HCT116 (cell line): ENCODE data around the gene ANKRA2. TPM values are rescaled to one million over a fixed set of nuclear protein-coding genes. Genes with fewer than 3 reads are reported as not detected.

Experiments
- ATAC-seq: fragments of 200-7000 bp; cut with Tn5 transposase; 2 replicates; pipeline ENCODE4 v1.9.1; 2020; ENCODE audit warnings: mild to moderate bottlenecking, moderate library complexity
- BruUV-seq: library from RNA; stranded (reverse); fragments of 400-500 nt; replicated peaks from 2 replicates; lab custom pipeline; 2021; lab: Mats Ljungman, UMichigan
- CTCF ChIA-PET: fragments of 300-600 bp; sonication (Branson Sonifier 250); formaldehyde crosslinking; loops from one replicate; lab custom pipeline; 2021; ENCODE audit warnings: antibody characterized with exemption; lab: Charles Lee
- POLR2A ChIA-PET: fragments of 300-600, 350-600 bp; sonication (Branson Sonifier 250); formaldehyde crosslinking; loops from one replicate; lab custom pipeline; 2021; ENCODE audit warnings: antibody characterized with exemption; lab: Charles Lee
- RAD21 ChIA-PET, 2 experiments: fragments of 300-600 bp; sonication (Branson Sonifier 250); formaldehyde crosslinking; loops; one replicate each; lab custom pipeline; 2023; ENCODE audit warnings: low total read pairs in 2 of 2; ENCODE audit not compliant: uncharacterized antibody in 2 of 2, unreplicated experiment in 2 of 2, low non-redundant PET in 1 of 2; lab: Charles Lee
- DNase-seq: peaks from one replicate; pipeline ENCODE4 v3.0.0-alpha.2; 2010; ENCODE audit warnings: low read depth, low spot score
- H2AFZ ChIP-seq: fragments of 200-600 bp; shearing (Covaris generic), sonication (generic); 2 replicates; pipeline ENCODE4 v1.6.1; 2017; ENCODE audit warnings: low read depth, mixed run types, mixed read lengths, antibody characterized with exemption, low read length; ENCODE audit not compliant: poor library complexity, severe bottlenecking
- H3K27ac ChIP-seq: 2 replicates; pipeline ENCODE4 v1.5.1; 2012; ENCODE audit warnings: low read depth, low read length
- H3K27me3 ChIP-seq: fragments of 200-600 bp; sonication (generic); 2 replicates; pipeline ENCODE4 v1.6.1; 2016; ENCODE audit warnings: mixed run types, low read length, mixed read lengths; ENCODE audit not compliant: insufficient read depth
- H3K36me3 ChIP-seq, 2 experiments: fragments of 200-500 bp in 1 of 2; fragments of 200-600 bp in 1 of 2; sonication (Bioruptor generic) in 1 of 2; sonication (generic) in 1 of 2; 2 replicates each; pipeline versions ENCODE4 v1.5.1 to v1.6.1; 2014 to 2016; ENCODE audit warnings: low read length in 2 of 2, inconsistent platforms in 1 of 2, mixed read lengths in 1 of 2, mixed run types in 1 of 2; ENCODE audit not compliant: insufficient read depth in 2 of 2, control insufficient read depth in 1 of 2
- H3K4me1 ChIP-seq, 2 experiments: fragments of 200-600 bp in 1 of 2; sonication (generic) in 1 of 2; 2 replicates each; pipeline versions ENCODE4 v1.5.1 to v1.6.1; 2012 to 2017; ENCODE audit warnings: low read length in 2 of 2, inconsistent platforms in 1 of 2, mild to moderate bottlenecking in 1 of 2, mixed read lengths in 1 of 2, mixed run types in 1 of 2, moderate library complexity in 1 of 2; ENCODE audit not compliant: insufficient read depth in 2 of 2, control insufficient read depth in 1 of 2
- H3K4me2 ChIP-seq: fragments of 200-600 bp; sonication (generic); 2 replicates; pipeline ENCODE4 v1.6.1; 2017; ENCODE audit warnings: mixed run types, low read length, mixed read lengths
- H3K4me3 ChIP-seq, 2 experiments: fragments of 200-600 bp in 1 of 2; sonication (generic) in 1 of 2; replicated peaks in 1 of 2; 2 replicates each; pipeline ENCODE4 v1.5.1; 2011 to 2016; ENCODE audit warnings: low read length in 2 of 2, control low read depth in 1 of 2, low read depth in 1 of 2, mild to moderate bottlenecking in 1 of 2, mixed read lengths in 1 of 2, mixed run types in 1 of 2
- H3K79me2 ChIP-seq: fragments of 200-600 bp; sonication (generic); 2 replicates; pipeline ENCODE4 v1.6.1; 2017; ENCODE audit warnings: mild to moderate bottlenecking, mixed run types, low read length, moderate library complexity, mixed read lengths; ENCODE audit not compliant: insufficient read depth
- H3K9ac ChIP-seq: fragments of 200-600 bp; sonication (generic); 2 replicates; pipeline ENCODE4 v1.6.1; 2016; ENCODE audit warnings: low read length, mixed read lengths
- H3K9me2 ChIP-seq: fragments of 200-600 bp; sonication (generic), shearing (Covaris generic); 2 replicates; pipeline ENCODE4 v1.6.1; 2017; ENCODE audit warnings: mixed run types, mild to moderate bottlenecking, moderate library complexity; ENCODE audit not compliant: insufficient read depth
- H3K9me3 ChIP-seq, 2 experiments: fragments of 200-500 bp in 1 of 2; fragments of 200-600 bp in 1 of 2; sonication (Bioruptor generic) in 1 of 2; sonication (generic) in 1 of 2; 2 replicates each; pipeline ENCODE4 v1.6.1; 2014 to 2017; ENCODE audit warnings: low read length in 2 of 2, mixed read lengths in 2 of 2, inconsistent platforms in 1 of 2, low read depth in 1 of 2, mild to moderate bottlenecking in 1 of 2, mixed run types in 1 of 2, moderate library complexity in 1 of 2; ENCODE audit not compliant: control insufficient read depth in 1 of 2, insufficient read depth in 1 of 2
- H4K20me1 ChIP-seq: fragments of 200-600 bp; sonication (generic), shearing (Covaris generic); 2 replicates; pipeline ENCODE4 v1.6.1; 2017; ENCODE audit warnings: mixed run types, mild to moderate bottlenecking, moderate library complexity; ENCODE audit not compliant: insufficient read depth
- CEBPB ChIP-seq: IDR thresholded peaks from 2 replicates; pipeline ENCODE4 v1.6.1; 2012; ENCODE audit warnings: low read depth
- EGR1 ChIP-seq: IDR thresholded peaks from 2 replicates; pipeline ENCODE4 v1.6.1; 2012; ENCODE audit warnings: low read depth
- FOSL1 ChIP-seq: IDR thresholded peaks from 2 replicates; pipeline ENCODE4 v1.6.1; 2012; ENCODE audit warnings: low read depth
- JUND ChIP-seq: IDR thresholded peaks from 2 replicates; pipeline ENCODE4 v1.6.1; 2012
- intact Hi-C: fragments of 100-400 bp; cut with micrococcal nuclease; formaldehyde crosslinking; loops from 2 replicates; pipeline ENCODE4 v1.10.0; 2022
- total RNA-seq: library from RNA; stranded (reverse); gene quantifications from one replicate; pipeline ENCODE4 v1.2.1, GENCODE V29; 2021; ENCODE audit not compliant: unreplicated experiment
- TF ChIP-seq, protein P1 (sequence below): IDR thresholded peaks from 2 replicates; pipeline ENCODE4 v1.6.1; 2012; ENCODE audit warnings: low read depth

Gene ANKRA2
- total RNA-seq, 1 experiment from 2014 or later: 17.0 TPM

DNA sequence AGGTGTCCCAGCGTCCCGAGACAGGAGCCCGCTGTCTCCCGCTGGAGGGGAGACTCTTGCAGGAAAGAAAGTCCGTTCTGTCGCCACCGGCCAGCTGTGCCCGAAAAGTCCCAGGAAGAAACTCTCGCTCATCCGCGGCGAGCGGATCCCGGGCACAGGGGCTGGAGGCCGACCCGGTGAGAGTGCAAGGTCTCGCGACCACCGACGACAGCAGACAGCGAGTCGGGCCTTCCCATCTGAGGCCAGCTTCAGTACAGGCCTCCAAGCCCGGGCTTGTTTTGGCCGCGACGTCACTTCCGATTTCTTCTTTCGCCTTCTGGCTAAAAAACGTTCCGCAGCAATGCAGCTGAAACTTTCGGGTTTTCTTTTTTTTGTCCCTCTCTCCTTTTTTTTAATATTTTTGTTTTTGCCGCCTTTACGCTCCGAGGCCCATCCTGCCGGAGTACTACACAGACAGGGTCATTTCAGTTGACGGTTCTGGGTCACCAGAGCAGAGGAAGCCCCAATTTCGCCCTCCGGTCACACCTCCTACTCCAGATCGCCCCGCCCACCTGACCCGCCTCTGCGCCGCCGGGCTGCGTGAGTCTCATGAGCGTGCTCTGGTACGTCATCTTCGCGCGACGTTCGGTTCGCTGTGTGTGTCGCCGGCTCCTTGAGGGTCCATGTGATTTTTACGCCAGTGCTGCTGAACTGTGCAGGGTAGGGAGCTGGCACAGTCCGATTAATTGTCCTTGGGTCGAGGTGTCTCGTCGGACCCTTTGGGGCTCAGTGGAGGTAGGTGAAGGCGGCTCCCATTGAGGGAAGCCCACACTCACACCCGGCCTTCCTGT is at the start of gene ANKRA2, which contains the start of gene UTP15 (continued):
- TF ChIP-seq, protein P1, sequence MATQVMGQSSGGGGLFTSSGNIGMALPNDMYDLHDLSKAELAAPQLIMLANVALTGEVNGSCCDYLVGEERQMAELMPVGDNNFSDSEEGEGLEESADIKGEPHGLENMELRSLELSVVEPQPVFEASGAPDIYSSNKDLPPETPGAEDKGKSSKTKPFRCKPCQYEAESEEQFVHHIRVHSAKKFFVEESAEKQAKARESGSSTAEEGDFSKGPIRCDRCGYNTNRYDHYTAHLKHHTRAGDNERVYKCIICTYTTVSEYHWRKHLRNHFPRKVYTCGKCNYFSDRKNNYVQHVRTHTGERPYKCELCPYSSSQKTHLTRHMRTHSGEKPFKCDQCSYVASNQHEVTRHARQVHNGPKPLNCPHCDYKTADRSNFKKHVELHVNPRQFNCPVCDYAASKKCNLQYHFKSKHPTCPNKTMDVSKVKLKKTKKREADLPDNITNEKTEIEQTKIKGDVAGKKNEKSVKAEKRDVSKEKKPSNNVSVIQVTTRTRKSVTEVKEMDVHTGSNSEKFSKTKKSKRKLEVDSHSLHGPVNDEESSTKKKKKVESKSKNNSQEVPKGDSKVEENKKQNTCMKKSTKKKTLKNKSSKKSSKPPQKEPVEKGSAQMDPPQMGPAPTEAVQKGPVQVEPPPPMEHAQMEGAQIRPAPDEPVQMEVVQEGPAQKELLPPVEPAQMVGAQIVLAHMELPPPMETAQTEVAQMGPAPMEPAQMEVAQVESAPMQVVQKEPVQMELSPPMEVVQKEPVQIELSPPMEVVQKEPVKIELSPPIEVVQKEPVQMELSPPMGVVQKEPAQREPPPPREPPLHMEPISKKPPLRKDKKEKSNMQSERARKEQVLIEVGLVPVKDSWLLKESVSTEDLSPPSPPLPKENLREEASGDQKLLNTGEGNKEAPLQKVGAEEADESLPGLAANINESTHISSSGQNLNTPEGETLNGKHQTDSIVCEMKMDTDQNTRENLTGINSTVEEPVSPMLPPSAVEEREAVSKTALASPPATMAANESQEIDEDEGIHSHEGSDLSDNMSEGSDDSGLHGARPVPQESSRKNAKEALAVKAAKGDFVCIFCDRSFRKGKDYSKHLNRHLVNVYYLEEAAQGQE: no peak
- TF ChIP-seq CEBPB: no peak
- TF ChIP-seq EGR1: 0 out of 2 replicates have a peak, but pooled peaks have one; percentile 47

DNA sequence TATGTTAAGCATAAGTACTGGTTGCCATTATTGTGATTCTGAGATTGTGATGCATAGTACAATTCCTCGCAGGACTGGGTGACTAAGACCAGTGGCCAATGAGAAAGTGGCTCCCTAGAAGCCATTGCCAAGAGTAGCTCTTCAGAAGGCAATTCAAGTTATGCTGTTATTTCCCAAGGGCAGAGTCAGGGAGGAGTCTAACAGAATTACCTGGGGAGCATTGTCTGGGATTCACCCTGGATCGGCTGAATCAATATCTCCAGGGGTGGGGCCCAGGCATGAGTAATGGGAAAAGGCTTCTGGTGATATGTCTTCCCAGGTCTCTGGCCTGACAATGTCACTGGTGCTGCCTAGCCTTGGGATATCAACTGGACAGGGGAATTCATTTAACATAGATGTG is 49.6 kb upstream of the ANKRA2 start:
- Histone ChIP-seq H3K27me3 (no peaks in the 10 kb centered on the region), H3K4me1 (peaks cover 0 to 12% of the 10 kb centered on the region in 2 experiments; a peak in 2 of 4 replicates), H3K9me3 (no peaks in the 10 kb centered on the region), H2AFZ (no peak overlapping the region), H3K4me2 (peak overlapping the region; percentile 28), H3K4me3 (no peak overlapping the region), H3K36me3 (no peaks in the 10 kb centered on the region), H3K27ac (no peak overlapping the region), H3K79me2 (no peaks in the 10 kb centered on the region), H3K9ac (no peak overlapping the region), H3K9me2 (no peaks in the 10 kb centered on the region), H4K20me1 (no peaks in the 10 kb centered on the region)
- intact Hi-C loops: no loop called here
- ChIA-PET CTCF (interaction anchor here (1.4 kb wide), 1 partner anchor 18 kb away, joined by 4 read pairs; no protein-coding TSS in a partner anchor), RAD21 (no interaction called here), POLR2A (interaction anchor here (0.6 kb wide), 1 partner anchor 9 kb away, joined by 3 read pairs; no protein-coding TSS in a partner anchor)
- DNase-seq (no peak), ATAC-seq (peak; percentile 75)
- TF ChIP-seq JUND (0 out of 2 replicates have a peak, but pooled peaks have one; percentile 14), FOSL1 (no peak)
- no TSS peak for BruUV-seq
